ENCODE results near the gene TMEM108.

DNA sequence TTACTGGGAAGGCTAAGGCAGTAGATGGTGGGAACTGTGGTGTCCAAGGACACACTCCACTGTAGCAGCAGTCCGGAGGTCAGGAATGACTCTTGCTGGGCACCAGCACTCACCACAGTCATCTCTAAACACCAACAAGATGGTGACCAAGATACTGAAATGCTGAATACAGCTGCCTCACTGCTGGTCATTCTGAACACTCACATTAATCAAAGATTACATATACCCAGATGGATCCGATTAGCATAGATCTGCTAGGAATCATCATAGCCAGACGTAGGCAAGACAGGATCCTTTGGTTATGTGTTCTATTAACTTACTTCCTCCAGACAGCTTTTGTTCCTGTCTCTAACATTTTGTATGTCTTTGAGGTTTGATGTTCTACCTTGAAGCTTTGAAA, 226.7 kb downstream of the TMEM108 start:
- TF ChIP-seq, protein P1, sequence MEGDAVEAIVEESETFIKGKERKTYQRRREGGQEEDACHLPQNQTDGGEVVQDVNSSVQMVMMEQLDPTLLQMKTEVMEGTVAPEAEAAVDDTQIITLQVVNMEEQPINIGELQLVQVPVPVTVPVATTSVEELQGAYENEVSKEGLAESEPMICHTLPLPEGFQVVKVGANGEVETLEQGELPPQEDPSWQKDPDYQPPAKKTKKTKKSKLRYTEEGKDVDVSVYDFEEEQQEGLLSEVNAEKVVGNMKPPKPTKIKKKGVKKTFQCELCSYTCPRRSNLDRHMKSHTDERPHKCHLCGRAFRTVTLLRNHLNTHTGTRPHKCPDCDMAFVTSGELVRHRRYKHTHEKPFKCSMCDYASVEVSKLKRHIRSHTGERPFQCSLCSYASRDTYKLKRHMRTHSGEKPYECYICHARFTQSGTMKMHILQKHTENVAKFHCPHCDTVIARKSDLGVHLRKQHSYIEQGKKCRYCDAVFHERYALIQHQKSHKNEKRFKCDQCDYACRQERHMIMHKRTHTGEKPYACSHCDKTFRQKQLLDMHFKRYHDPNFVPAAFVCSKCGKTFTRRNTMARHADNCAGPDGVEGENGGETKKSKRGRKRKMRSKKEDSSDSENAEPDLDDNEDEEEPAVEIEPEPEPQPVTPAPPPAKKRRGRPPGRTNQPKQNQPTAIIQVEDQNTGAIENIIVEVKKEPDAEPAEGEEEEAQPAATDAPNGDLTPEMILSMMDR (IDR thresholded peaks at IDR 0.05): no peak
- no peak for TF ChIP-seq POLR2A (IDR thresholded peaks at IDR 0.05)
